HL-60 (cell line): ENCODE data around the gene GOLGB1.
A peak's percentile ranks its signal among the peaks of the same experiment; 100 is the strongest.

Experiments used
- DNase-seq, 2 experiments: peaks; one replicate each; pipeline ENCODE4 v3.0.0-alpha.2; 2010 to 2020; ENCODE audit warnings: low read depth in 1 of 2, low spot score in 1 of 2
- H3K27ac ChIP-seq: fragments of 250-450 bp; sonication (Bioruptor Pico); replicated peaks from 2 replicates; pipeline ENCODE4 v1.5.1; 2020; ENCODE audit warnings: mild to moderate bottlenecking, moderate library complexity
- H3K27me3 ChIP-seq: fragments of 250-450 bp; sonication (Bioruptor Pico); 2 replicates; pipeline ENCODE4 v1.5.1; 2021; ENCODE audit warnings: mild to moderate bottlenecking, moderate library complexity; ENCODE audit not compliant: insufficient read depth, poor library complexity, severe bottlenecking
- H3K4me3 ChIP-seq: replicated peaks from 2 replicates; pipeline ENCODE4 v1.5.1; 2011; ENCODE audit warnings: mild to moderate bottlenecking, control low read depth, low read length; ENCODE audit not compliant: insufficient read depth
- CTCF ChIP-seq: IDR thresholded peaks from one replicate; pipeline ENCODE4 v1.5.1; 2011; ENCODE audit warnings: low read length, control low read depth, inconsistent platforms; ENCODE audit not compliant: insufficient read depth
- GABPA ChIP-seq: IDR thresholded peaks from 2 replicates; pipeline ENCODE4 v1.6.1; 2012; ENCODE audit warnings: low read depth
- POLR2AphosphoS5 ChIP-seq: IDR thresholded peaks from 2 replicates; pipeline ENCODE4 v1.6.1; 2012; ENCODE audit warnings: low read depth
- SPI1 ChIP-seq: IDR thresholded peaks from 2 replicates; pipeline ENCODE4 v1.6.1; 2012; ENCODE audit warnings: low read depth, mild to moderate bottlenecking, borderline replicate concordance
- TF ChIP-seq, protein P1 (sequence below): IDR thresholded peaks from 2 replicates; pipeline ENCODE4 v1.6.1; 2012; ENCODE audit warnings: low read depth; ENCODE audit not compliant: insufficient replicate concordance

Gene GOLGB1

GRCh38 chr3:121724130-121724529 lies 25.4 kb downstream of the GOLGB1 start:
- DNase-seq: peak in 1 of 2 experiments; percentile 53
- Histone ChIP-seq H3K4me3 (no peak overlapping the region), H3K27ac (peak overlapping the region; percentile 31; the same call in 1 of the 2 replicates)

DNA sequence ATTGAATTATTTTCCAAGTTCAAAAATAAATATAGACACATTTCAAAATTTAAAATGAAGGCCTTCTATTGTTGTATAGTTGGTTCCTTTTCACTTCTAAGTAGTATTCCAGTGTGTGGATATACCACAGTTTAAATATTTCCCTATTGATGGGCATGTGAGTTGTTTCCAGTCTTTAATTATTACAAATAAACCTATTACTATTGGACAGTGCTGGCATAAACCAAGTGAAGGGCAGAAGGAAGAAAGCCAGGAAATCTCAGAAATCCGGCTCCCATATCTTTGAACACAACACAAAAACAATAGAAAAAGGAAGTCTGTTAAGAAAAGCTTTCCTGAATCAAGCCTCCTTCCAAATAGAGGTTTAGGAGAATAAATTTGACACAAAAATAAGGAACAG lies 26.1 kb downstream of the GOLGB1 start:
- no peak for DNase-seq

More at GRCh38 chr3:121724130-121724529, 25.4 kb downstream of the GOLGB1 start:
- H3K27me3 ChIP-seq: no peaks in the 10 kb centered on the region
- no peak for TF ChIP-seq SPI1
- TF ChIP-seq CTCF: no peak
- TF ChIP-seq GABPA: no peak
- TF ChIP-seq, protein P1, sequence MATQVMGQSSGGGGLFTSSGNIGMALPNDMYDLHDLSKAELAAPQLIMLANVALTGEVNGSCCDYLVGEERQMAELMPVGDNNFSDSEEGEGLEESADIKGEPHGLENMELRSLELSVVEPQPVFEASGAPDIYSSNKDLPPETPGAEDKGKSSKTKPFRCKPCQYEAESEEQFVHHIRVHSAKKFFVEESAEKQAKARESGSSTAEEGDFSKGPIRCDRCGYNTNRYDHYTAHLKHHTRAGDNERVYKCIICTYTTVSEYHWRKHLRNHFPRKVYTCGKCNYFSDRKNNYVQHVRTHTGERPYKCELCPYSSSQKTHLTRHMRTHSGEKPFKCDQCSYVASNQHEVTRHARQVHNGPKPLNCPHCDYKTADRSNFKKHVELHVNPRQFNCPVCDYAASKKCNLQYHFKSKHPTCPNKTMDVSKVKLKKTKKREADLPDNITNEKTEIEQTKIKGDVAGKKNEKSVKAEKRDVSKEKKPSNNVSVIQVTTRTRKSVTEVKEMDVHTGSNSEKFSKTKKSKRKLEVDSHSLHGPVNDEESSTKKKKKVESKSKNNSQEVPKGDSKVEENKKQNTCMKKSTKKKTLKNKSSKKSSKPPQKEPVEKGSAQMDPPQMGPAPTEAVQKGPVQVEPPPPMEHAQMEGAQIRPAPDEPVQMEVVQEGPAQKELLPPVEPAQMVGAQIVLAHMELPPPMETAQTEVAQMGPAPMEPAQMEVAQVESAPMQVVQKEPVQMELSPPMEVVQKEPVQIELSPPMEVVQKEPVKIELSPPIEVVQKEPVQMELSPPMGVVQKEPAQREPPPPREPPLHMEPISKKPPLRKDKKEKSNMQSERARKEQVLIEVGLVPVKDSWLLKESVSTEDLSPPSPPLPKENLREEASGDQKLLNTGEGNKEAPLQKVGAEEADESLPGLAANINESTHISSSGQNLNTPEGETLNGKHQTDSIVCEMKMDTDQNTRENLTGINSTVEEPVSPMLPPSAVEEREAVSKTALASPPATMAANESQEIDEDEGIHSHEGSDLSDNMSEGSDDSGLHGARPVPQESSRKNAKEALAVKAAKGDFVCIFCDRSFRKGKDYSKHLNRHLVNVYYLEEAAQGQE: no peak
- no peak for TF ChIP-seq POLR2AphosphoS5

GRCh38 chr3:121722411-121722810 lies 27.1 kb downstream of the GOLGB1 start:
- no peak for DNase-seq

More for the DNA sequence above, 26.1 kb downstream of the GOLGB1 start:
- TF ChIP-seq, protein P1: no peak
- TF ChIP-seq SPI1 (no peak), POLR2AphosphoS5 (no peak), GABPA (no peak), CTCF (no peak)
- H3K27ac ChIP-seq: no peak overlapping the region
- H3K4me3 ChIP-seq: no peak overlapping the region
- H3K27me3 ChIP-seq: no peaks in the 10 kb centered on the region

More at GRCh38 chr3:121722411-121722810, 27.1 kb downstream of the GOLGB1 start:
- Histone ChIP-seq H3K27me3 (no peaks in the 10 kb centered on the region), H3K4me3 (no peak overlapping the region), H3K27ac (no peak overlapping the region)
- TF ChIP-seq POLR2AphosphoS5 (no peak), CTCF (no peak), SPI1 (no peak), GABPA (no peak)
- TF ChIP-seq, protein P1: no peak
